CMK (cell line): ENCODE measurements around the gene ANKRD35.
"Not testable (repeated sequence)": the region's sequence is repeated elsewhere in the genome, so short reads cannot be mapped to it uniquely, and the experiment has no call there.

Source experiments
- DNase-seq: peaks from one replicate; pipeline ENCODE4 v3.0.0-alpha.2; 2010; ENCODE audit warnings: low read depth

The ANKRD35 gene, protein sequence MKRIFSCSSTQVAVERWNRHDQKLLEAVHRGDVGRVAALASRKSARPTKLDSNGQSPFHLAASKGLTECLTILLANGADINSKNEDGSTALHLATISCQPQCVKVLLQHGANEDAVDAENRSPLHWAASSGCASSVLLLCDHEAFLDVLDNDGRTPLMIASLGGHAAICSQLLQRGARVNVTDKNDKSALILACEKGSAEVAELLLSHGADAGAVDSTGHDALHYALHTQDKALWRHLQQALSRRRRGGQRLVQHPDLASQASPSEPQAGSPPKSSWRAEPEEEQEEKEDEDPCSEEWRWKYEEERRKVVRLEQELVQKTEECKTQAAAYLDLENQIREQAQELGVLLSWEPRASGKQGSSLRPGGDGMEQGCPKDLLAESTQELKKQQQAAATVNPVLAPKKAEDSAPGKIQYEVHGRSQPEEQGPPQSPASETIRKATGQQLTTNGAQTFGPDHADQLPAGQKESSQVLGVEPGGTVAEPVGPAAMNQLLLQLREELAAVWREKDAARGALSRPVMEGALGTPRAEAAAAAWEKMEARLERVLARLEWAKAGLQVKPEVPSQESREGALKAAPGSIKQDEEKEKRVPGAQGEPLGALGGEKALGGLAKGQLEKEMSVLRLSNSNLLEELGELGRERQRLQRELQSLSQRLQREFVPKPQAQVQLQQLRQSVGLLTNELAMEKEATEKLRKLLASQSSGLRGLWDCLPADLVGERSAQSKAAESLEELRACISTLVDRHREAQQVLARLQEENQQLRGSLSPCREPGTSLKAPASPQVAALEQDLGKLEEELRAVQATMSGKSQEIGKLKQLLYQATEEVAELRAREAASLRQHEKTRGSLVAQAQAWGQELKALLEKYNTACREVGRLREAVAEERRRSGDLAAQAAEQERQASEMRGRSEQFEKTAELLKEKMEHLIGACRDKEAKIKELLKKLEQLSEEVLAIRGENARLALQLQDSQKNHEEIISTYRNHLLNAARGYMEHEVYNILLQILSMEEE

DNA sequence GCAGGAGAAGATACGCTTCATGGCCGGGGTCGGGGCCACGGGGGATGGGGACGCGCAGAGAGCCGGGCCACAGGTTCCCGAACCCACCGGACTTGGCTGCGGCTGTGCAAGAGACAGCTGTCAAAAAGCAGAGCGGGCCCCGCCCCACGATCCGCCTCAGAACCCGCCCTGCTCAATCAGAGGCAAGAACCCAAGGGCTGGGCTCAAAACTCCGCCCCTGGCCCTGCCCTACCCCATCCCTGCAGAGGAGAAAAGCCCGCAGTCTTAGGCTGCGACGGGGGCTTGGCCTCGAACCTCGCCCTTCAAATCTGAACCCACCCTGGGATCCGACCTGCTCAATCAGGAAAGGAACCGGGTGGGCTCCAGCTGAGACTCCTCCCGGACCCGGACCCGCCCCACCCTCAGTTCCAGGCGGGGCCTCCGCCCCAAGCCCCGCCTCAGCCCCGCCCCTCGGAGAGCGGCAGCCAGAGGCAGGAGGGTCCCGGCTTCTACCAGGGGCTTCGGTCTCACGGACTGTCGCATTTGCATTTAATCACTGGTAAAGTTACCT is at the start of gene ANKRD35:
Gene ANKRD35 (minus strand): TSS at position 129 of the 550 bp plus-strand sequence. CDS start 108 bp downstream, at position 21.
- no peak for DNase-seq

DNA sequence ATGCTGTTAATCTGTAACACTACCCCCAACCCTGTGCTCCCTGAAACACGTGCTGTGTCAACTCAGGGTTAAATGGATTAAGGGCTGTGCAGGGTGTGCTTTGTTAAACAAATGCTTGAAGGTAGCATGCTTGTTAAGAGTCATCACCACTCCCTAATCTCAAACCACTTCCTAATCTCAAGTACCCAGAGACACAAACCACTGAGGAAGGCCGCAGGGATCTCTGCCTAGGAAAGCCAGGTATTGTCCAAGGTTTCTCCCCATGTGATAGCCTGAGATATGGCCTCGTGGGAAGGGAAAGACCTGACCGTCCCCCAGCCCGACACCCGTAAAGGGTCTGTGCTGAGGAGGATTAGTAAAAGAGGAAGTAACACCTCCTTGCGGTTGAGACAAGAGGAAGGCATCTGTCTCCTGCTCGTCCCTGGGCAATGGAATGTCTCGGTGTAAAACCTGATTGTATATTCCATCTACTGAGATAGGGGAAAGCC is 46.9 kb upstream of the ANKRD35 start:
- not testable (repeated sequence) for DNase-seq

DNA sequence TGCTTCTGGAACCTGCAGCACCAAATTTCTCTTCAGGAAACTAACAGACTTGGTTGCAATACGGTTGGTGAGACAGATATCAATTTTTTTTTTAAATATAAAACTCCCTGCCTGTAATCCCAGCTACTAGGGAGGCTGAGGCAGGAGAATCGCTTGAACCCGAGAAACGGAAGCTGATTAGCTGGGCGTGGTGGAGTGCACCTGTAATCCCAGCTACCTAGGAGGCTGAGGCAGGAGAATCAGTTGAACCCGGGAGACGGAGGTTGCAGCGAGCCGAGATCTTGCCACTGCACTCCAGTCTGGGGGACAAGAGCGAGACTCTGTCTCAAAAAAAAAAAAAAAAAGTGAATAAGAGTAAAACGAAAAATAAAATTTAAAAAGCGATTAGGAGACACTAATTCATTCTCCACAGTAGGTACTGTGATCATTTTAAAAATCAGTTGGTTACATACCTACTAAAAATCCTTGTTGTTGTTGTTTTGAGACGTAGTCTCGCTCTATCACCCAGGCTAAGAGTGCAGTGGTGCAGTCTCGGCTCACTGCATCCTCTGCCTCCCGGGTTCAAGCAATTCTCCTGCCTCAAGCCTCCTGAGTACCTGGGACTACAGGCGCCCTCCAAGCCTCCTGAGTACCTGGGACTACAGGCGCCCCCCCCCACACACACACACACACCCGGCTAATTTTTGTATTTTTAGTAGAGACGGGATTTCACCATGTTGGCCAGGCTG is 42.4 kb upstream of the ANKRD35 start:
- DNase-seq = no peak

DNA sequence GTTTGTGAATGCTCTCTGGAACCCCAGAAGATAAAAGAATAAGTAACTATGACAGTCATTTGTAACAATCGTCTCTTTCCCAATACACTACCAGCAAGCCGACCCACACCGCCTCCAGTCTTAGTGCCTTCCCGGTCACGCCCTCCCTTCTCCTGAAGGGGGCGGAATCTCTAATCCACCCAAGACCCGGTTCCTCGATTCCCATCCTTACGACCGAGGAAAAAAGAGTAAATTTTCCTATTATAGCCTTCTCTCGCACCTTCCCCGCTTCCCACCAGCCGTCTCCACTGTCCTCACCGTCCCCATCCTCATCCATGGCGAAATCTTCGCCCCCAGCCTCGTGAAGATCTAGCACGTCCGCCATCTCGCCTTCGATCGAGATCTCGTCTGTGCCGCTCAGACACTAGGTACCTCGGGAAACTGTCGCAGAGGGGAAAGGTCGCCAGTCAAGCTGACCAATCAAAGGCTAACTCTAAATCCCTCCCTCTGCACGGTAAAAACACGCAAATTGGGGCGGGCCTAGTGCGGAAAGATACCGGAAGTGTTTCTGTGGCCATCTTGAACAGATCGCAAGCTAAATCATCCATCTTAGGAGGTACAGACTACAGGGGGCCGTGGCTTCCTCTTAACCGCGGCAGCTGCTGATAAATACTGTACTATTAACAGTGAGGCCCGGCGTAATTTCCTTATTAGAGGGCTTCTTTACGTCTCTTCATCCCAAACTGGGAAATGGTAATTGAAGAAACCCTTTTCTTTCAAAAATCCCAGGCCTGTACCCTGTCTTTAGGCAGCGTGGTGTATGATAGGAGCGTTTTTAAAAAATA is 41.6 kb upstream of the ANKRD35 start, which contains the start of gene RBM8A:
Gene RBM8A (minus strand): TSS at position 422 of the 824 bp plus-strand sequence. CDS start 58 bp downstream, at position 364.
- DNase-seq = peak; percentile 97

DNA sequence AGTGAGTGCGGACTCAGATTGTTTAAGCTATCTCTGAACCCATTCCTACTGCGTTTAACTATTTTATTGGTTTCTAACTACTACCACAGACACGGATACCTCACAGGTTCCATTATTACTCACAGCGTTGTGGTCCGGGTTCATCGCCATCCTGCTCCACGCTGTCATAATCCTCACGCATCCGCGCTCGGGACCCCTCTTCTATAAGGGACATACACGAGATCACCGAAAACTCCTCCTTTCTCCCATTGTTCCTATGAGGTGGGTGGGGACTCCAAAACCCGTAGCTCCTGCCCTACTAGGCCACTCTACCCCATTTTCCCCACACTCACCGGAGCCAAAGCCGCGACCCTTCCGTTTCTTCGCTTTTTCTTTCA is 41.0 kb upstream of the ANKRD35 start:
- DNase-seq = no peak

DNA sequence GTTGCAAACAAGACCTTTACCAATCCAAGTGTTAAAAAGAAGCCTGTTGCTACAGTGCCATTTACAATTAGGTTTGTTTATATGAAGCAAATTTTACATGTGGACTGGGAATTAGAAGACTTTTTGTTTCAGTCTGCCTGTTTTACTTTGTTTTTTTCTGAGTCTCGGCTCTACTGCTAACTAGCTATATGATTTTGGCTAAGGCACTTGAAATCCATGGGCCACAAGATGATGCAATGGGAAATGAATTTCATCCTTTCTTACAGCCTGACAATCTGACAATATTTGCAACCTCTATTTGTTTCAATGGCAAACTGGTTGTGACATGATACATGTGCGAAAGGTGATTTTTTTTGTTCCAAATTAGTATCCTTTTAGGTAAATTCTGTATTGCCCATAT is 36.6 kb upstream of the ANKRD35 start:
- DNase-seq = no peak

DNA sequence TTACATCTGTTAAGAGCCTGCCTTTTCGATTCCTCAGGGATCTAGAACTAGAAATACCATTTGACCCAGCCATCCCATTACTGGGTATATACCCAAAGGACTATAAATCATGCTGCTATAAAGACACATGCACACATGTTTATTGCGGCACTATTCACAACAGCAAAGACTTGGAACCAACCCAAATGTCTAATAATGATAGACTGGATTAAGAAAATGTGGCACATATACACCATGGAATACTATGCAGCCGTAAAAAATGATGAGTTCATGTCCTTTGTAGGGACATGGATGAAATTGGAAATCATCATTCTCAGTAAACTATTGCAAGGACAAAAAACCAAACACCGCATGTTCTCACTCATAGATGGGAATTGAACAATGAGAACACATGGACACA is 34.6 kb upstream of the ANKRD35 start:
- DNase-seq = not testable (repeated sequence)

DNA sequence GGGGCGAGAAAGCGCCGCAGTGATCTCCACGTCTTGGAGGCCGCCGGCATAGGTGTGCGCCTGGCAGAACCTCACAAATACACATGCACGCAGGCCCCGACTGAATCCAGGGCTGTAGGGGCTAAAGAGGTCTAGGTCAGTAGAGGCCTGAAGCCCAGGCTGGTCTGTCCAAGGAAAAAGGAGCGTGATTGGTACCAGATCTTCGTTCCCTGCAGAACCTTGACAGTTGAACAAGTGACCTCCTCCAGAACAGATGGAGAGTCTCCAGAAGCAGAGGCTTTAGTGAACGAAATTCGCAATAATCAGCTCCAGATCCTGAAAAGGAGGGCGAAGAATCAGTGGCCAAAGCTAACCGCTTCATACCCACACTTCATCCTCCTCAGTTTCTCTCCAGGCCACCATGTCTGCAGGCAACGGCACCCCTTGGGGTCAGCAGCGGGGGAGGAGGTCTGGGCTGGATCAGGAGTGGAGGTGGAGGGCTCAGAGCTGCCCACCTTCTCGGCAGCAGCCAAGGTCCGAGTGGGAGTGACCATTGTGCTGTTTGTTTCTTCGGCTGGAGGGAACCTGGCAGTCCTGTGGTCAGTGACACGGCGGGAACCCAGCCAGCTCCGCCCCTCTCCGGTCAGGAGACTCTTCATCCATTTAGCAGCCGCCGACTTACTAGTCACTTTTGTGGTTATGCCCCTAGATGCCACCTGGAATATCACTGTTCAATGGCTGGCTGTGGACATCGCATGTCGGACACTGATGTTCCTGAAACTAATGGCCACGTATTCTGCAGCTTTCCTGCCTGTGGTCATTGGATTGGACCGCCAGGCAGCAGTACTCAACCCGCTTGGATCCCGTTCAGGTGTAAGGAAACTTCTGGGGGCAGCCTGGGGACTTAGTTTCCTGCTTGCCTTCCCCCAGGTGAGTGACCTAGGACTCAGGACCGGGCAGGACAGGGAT is 33.6 kb upstream of the ANKRD35 start:
- peak; percentile 45 for DNase-seq

DNA sequence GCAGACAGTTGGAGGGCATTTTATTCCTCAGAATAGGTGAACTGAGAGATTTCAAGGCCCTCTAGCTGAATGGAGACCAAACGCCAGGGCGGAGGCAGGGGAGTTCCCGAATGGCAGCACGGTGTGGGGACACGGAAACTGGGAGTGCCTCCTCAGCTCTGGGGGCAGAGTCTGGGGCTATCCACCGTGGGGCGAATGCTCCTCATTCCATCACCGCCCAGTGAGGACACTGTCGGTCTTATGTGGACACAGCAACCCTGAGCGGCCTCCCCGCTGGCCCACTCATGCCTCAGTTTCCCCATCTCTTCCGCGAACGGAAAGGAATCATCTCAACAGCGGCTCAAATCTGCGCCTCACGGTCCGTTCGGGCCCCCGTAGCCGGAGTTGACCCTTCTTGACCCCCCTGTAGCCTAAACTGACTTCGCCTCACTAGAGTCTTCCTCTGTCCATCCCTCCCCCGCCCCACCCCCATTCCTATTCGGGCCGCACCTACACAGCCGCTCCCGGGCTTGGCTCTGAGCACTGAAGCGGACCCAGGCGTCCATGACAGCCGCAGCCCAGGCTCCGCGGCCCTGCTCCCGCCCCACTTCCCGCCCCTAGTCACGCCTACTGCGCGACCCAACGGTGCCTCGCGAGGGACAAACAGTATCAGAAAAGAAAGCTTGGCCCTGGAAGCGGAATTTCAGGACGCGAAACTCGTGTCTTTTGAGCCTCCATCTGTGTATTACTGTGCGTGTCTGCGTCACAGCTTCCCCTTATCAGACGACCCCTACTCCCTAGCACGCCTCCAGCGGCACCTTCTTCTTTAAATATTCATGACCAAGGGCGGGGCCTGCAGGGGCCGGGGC is 32.7 kb upstream of the ANKRD35 start, which contains the start of gene PEX11B:
Gene PEX11B (minus strand): TSS at position 574 of the 848 bp plus-strand sequence. CDS start 29 bp downstream, at position 545.
- DNase-seq = peak; percentile 90

DNA sequence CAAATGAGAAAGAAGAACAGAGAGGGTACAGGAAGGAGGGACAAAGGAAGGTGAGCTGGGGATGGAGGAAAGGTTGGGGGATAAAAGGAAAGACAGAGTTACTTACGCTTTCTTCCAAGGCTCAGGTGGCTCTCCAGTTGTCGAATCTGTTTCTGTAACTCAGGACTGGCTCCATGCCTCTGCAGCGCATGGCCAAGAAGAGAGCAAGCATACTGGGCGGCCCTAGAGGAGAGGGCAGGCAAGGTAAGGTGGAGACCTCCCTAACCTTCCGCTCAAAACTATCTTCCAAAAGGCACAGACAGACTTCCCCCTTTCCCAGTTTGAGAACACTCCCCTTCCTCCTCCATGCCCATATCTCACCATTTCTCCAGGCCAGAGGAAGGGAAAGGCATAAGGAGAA is 31.9 kb upstream of the ANKRD35 start:
- DNase-seq = no peak

DNA sequence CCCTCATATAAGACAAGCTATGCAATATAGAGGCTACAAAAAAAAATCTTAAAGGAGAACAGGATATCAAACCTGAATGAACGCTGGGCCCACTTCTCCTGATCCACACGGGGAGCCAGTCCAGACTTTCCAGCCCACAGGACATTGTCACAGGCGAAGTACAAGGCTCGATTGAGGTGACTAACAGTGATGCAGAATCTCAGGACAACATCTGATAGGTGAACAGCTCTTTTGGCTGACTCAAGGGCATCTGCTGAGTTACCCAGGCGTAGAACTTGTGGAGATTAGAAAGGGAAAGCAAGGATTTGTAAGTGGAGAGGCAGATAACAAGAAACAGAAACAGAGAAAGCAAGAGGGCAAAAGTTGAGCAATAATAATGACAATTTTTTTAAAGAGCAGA is 31.1 kb upstream of the ANKRD35 start:
- no peak for DNase-seq

DNA sequence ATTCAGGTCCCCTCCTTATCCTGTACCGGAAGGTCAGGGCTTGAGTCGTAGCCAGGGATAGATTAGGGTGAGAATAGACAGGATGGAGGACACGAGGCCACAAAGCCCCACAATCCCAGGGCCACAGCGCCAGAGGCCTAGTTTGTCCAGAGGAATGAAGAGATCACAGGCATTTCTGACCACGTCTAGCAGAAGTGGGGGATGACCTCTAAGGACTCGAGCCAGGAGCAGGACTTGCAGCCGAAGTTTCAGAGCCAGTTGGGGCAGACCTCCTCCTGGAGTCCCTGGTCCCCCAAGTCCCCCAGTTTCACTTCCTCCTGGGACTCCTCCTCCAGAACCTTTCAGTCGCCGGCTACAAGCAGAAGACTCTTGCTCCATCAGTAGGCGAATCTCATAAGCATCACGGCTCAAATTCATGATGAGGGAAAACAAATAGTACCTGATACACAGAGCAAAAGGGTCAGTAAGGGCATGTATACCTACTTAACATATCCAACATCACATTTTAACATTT is 26.5 kb upstream of the ANKRD35 start:
- DNase-seq = no peak

DNA sequence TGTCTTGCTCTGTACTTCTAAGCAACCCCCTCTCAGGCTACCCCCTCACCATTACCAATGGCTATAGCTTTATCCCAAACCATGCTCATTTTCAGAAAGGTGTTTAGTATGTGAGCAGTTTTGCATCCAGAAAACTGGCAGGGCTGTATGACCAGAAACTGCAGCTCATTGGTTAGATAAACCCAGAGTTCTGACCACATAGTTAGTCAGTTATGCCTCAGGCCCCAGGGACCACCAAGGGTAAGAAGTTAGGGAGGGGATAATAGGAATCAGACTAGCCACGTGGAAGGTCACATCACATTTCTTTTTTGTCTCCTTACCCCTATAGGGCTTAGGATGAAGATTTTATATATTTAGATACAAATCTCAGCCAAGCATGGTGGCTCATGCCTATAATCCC is 23.0 kb upstream of the ANKRD35 start:
- DNase-seq = no peak

DNA sequence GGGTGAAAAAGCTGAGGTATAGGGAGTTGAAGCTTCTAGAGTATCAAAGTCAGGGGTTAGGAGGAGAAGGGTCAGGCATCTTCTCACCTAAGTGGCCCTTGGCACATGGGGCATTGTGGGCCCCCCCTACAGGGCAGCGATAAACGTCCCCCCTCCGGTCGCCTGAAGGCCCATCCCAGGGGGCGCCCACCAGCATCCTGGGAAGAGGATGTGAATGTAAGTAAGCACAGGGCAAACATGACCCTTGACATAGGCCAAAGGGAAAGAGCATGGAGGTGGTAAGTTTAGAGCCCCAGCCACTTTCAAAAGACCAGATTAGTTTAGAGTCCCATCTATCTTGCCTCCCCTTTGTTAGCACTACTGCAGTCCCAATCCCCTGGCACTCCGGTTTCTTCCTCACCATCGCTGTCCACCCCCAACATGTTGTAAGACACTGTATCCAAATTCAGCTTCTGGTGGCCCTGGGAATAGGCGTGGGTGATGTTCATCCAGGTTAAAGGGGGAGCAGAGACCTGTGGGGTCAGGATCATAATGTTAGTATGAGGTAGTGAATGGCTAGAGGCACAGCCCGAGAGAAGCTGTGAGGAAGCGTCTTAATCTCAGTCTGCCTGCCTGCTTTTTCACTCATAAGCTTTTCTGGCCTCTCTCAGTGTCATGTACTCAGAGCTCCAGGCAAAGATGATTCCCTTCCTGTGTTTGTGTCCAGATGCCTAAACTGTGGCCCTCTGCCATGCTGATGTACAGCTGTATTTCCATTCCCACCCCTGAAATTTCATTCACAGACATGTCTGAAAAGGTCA is 21.5 kb upstream of the ANKRD35 start:
- DNase-seq = no peak

DNA sequence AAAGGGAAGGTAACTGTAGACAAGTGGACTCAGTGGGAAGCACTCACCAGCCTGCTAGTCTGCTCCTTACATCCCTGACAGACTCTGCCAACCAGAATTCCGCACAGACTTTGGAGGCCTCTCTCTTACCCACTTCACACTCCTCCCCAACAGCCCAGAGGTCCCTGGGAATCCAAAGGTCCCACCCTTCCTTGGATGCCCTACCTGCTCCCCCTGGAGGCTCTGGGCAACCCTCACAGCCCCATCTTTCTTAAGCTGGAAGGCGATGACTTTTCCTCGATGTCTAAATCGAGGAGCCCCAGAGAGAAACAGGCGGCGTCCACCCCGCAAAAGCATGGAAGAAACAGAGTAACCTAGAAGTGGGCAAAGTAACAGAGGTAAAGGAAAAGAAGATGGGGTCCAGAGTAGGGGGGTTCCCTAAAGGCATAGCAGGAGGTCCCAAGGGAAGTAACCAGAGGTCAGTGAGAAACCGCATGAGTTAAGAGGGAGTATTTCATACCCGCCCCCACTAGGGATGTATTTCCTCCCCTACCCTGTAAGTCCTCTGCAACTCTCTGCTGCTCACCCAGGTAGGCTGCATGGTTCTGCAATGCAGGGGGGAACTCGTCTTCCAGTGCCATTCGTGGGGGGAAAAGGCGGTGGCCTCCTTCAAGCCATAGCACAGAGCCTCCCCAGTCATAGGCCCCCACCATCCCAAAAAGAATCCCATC is 15.8 kb upstream of the ANKRD35 start:
- no peak for DNase-seq

DNA sequence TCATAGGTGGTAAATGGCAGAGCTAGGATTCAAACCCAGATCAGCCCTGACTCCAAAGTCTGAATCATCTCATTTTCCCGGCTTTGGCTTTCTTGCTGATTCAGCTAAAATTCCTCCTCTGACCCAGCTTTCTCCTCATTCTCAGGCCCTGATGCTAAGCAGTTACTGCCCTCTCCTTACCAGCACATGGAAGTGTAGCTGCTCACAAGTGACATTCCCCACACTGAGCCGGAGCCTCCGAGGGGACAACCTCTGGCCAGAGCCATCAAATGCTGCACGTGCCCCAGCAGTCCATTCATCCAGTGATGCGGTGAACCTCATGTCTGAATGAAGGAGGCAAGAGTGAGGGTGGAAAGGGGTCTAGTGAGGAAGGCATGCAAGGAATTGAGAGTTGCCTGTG is 13.1 kb upstream of the ANKRD35 start:
- DNase-seq = no peak

DNA sequence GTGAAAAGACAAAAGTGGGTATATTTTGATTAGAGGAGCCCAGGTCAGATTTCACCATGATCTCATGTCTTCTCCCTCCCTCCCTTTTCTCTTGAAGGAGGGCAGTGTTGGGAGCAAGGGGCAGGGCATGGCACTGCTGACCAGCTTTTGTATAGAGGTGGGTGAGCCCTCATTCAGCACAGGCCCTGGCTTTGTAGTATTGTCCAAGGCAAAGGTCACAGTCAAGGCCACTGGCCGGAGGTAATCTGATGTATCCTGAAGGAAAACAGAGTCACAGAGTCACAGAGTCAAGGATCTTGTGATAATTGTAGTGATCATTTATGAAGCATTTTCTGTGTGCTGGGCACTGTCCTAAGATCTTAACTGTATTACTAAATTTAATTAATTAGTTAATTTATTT is 12.3 kb upstream of the ANKRD35 start:
- DNase-seq = no peak
